ENCODE results near the gene GPR12. TPM values are rescaled to one million over a fixed set of nuclear protein-coding genes. Genes with fewer than 3 reads are reported as not detected.
A peak's percentile ranks its signal among the peaks of the same experiment; 100 is the strongest.

GPR12 gene
- total RNA-seq, 4 donors from 2014 or later, result 3.9 to 16.6 (median 6.8) TPM

GRCh38 chr13:26785838-26786630 lies 25.4 kb upstream of the GPR12 start:
- no peaks in the 10 kb centered on the region for H3K27me3 ChIP-seq
- peaks cover 10% of the 10 kb centered on the region for H3K4me1 ChIP-seq
- H3K9me3 ChIP-seq, result no peaks in the 10 kb centered on the region
- TF ChIP-seq CTCF (IDR thresholded peaks at IDR 0.05) (no peak), POLR2A (IDR thresholded peaks at IDR 0.05) (no peak), EP300 (IDR thresholded peaks at IDR 0.05) (no peak), POLR2AphosphoS5 (IDR thresholded peaks at IDR 0.05) (no peak)
- peak; percentile 73 to 81 for DNase-seq (ENCODE audit: low spot score in 2 of 2)
- no peaks in the 10 kb centered on the region for H3K36me3 ChIP-seq
- H3K4me3 ChIP-seq, result peak overlapping the region; percentile 20
- H3K27ac ChIP-seq, result peak overlapping the region; percentile 41
- WGBS, result 21% methylated on average over 7 of the region's 17 CpGs

- peak overlapping the region; percentile 20 for H3K4me3 ChIP-seq
- TF ChIP-seq CTCF (IDR thresholded peaks at IDR 0.05), result no peak
- no peak for TF ChIP-seq POLR2A (IDR thresholded peaks at IDR 0.05)
- no peak for TF ChIP-seq EP300 (IDR thresholded peaks at IDR 0.05)
- no peak for TF ChIP-seq POLR2AphosphoS5 (IDR thresholded peaks at IDR 0.05)
- 32% methylated on average over 13 of the region's 18 CpGs for WGBS
- H3K27me3 ChIP-seq, result no peaks in the 10 kb centered on the region
- H3K4me1 ChIP-seq, result peaks cover 10% of the 10 kb centered on the region
- no peaks in the 10 kb centered on the region for H3K9me3 ChIP-seq
- no peaks in the 10 kb centered on the region for H3K36me3 ChIP-seq
- no peak for DNase-seq (ENCODE audit: low spot score in 2 of 2)
- H3K27ac ChIP-seq, result peak overlapping the region; percentile 41
Observed at GRCh38 chr13:26784704-26785639, 24.4 kb upstream of the GPR12 start.

GRCh38 chr13:26780411-26780810 lies 19.8 kb upstream of the GPR12 start:
- 83% methylated on average over 4 of the region's 4 CpGs for WGBS
- DNase-seq (ENCODE audit: low spot score in 2 of 2), result no peak
- peaks cover 2% of the 10 kb centered on the region for H3K4me1 ChIP-seq
- H3K9me3 ChIP-seq, result no peaks in the 10 kb centered on the region
- TF ChIP-seq EP300 (IDR thresholded peaks at IDR 0.05), result no peak
- no peak for TF ChIP-seq POLR2A (IDR thresholded peaks at IDR 0.05)
- no peak for TF ChIP-seq CTCF (IDR thresholded peaks at IDR 0.05)
- TF ChIP-seq POLR2AphosphoS5 (IDR thresholded peaks at IDR 0.05), result no peak
- no peaks in the 10 kb centered on the region for H3K36me3 ChIP-seq
- no peaks in the 10 kb centered on the region for H3K27me3 ChIP-seq
- H3K27ac ChIP-seq, result no peak overlapping the region
- H3K4me3 ChIP-seq, result no peak overlapping the region

- no peak overlapping the region for H3K4me3 ChIP-seq
- no peak overlapping the region for H3K27ac ChIP-seq
- no peaks in the 10 kb centered on the region for H3K9me3 ChIP-seq
- H3K27me3 ChIP-seq, result no peaks in the 10 kb centered on the region
- no peak for DNase-seq (ENCODE audit: low spot score in 2 of 2)
- H3K4me1 ChIP-seq, result no peaks in the 10 kb centered on the region
- H3K36me3 ChIP-seq, result no peaks in the 10 kb centered on the region
- TF ChIP-seq POLR2AphosphoS5 (IDR thresholded peaks at IDR 0.05) (no peak), CTCF (IDR thresholded peaks at IDR 0.05) (no peak), POLR2A (IDR thresholded peaks at IDR 0.05) (no peak), EP300 (IDR thresholded peaks at IDR 0.05) (no peak)
- WGBS, result 72% methylated on average over 4 of the region's 4 CpGs
Observed at GRCh38 chr13:26779321-26779720, 18.7 kb upstream of the GPR12 start.

- DNase-seq (ENCODE audit: low spot score in 2 of 2), result no peak
- TF ChIP-seq POLR2A (IDR thresholded peaks at IDR 0.05), result no peak
- TF ChIP-seq POLR2AphosphoS5 (IDR thresholded peaks at IDR 0.05), result no peak
- no peak for TF ChIP-seq CTCF (IDR thresholded peaks at IDR 0.05)
- no peak for TF ChIP-seq EP300 (IDR thresholded peaks at IDR 0.05)
- Histone ChIP-seq H3K4me1 (no peaks in the 10 kb centered on the region), H3K9me3 (no peaks in the 10 kb centered on the region), H3K4me3 (no peak overlapping the region), H3K27ac (no peak overlapping the region), H3K36me3 (no peaks in the 10 kb centered on the region), H3K27me3 (no peaks in the 10 kb centered on the region)
- WGBS, result 56% methylated on average over 3 of the region's 5 CpGs
Observed at GRCh38 chr13:26772531-26772930, 11.9 kb upstream of the GPR12 start.
